ENCODE measurements around the gene PP2D1. TPM values are rescaled to one million over a fixed set of nuclear protein-coding genes. Genes with fewer than 3 reads are reported as not detected.

Gene PP2D1
- total and polyA plus RNA-seq, 9 of the 15 experiments (the other 6 are each of a cell fraction or from before 2014, with no cell fraction given): 0.07 to 0.10 TPM; not detected in 7

DNA sequence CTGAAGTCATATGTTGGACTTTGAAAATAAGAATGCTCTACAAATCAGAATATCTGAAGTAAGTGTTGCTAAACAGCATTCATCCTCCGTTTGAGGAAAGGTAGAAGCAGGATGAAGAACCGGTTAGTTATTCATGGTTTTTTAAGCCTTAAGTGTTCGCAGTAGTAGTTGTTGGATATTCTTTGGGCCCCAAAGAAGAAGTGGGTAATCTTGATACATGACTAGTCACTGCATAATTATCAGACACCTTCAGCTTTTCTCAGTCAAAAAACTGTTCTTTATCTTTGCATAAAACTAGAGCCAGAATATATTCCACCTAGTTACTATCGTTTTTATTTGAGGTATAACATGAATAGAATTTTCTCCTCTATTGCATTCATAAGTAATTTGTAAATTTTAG is 51.4 kb downstream of the PP2D1 start (continued):
- TF ChIP-seq, protein P1, sequence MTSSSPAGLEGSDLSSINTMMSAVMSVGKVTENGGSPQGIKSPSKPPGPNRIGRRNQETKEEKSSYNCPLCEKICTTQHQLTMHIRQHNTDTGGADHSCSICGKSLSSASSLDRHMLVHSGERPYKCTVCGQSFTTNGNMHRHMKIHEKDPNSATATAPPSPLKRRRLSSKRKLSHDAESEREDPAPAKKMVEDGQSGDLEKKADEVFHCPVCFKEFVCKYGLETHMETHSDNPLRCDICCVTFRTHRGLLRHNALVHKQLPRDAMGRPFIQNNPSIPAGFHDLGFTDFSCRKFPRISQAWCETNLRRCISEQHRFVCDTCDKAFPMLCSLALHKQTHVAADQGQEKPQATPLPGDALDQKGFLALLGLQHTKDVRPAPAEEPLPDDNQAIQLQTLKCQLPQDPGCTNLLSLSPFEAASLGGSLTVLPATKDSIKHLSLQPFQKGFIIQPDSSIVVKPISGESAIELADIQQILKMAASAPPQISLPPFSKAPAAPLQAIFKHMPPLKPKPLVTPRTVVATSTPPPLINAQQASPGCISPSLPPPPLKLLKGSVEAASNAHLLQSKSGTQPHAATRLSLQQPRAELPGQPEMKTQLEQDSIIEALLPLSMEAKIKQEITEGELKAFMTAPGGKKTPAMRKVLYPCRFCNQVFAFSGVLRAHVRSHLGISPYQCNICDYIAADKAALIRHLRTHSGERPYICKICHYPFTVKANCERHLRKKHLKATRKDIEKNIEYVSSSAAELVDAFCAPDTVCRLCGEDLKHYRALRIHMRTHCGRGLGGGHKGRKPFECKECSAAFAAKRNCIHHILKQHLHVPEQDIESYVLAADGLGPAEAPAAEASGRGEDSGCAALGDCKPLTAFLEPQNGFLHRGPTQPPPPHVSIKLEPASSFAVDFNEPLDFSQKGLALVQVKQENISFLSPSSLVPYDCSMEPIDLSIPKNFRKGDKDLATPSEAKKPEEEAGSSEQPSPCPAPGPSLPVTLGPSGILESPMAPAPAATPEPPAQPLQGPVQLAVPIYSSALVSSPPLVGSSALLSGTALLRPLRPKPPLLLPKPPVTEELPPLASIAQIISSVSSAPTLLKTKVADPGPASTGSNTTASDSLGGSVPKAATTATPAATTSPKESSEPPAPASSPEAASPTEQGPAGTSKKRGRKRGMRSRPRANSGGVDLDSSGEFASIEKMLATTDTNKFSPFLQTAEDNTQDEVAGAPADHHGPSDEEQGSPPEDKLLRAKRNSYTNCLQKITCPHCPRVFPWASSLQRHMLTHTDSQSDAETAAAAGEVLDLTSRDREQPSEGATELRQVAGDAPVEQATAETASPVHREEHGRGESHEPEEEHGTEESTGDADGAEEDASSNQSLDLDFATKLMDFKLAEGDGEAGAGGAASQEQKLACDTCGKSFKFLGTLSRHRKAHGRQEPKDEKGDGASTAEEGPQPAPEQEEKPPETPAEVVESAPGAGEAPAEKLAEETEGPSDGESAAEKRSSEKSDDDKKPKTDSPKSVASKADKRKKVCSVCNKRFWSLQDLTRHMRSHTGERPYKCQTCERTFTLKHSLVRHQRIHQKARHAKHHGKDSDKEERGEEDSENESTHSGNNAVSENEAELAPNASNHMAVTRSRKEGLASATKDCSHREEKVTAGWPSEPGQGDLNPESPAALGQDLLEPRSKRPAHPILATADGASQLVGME (CRISPR knock-in tag; IDR thresholded peaks at IDR 0.05): no peak
- no peak for TF ChIP-seq GATAD2B (IDR thresholded peaks at IDR 0.05; ENCODE audit: borderline replicate concordance)
- TF ChIP-seq, protein P2, sequence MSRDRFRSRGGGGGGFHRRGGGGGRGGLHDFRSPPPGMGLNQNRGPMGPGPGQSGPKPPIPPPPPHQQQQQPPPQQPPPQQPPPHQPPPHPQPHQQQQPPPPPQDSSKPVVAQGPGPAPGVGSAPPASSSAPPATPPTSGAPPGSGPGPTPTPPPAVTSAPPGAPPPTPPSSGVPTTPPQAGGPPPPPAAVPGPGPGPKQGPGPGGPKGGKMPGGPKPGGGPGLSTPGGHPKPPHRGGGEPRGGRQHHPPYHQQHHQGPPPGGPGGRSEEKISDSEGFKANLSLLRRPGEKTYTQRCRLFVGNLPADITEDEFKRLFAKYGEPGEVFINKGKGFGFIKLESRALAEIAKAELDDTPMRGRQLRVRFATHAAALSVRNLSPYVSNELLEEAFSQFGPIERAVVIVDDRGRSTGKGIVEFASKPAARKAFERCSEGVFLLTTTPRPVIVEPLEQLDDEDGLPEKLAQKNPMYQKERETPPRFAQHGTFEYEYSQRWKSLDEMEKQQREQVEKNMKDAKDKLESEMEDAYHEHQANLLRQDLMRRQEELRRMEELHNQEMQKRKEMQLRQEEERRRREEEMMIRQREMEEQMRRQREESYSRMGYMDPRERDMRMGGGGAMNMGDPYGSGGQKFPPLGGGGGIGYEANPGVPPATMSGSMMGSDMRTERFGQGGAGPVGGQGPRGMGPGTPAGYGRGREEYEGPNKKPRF (IDR thresholded peaks at IDR 0.05; ENCODE audit: low read depth, low read length): no peak
- no peak for TF ChIP-seq CEBPZ (IDR thresholded peaks at IDR 0.05; ENCODE audit: borderline replicate concordance, low read depth, low read length)
- TF ChIP-seq MBD1 (CRISPR knock-in tag; IDR thresholded peaks at IDR 0.05): no peak
- TF ChIP-seq, protein P3, sequence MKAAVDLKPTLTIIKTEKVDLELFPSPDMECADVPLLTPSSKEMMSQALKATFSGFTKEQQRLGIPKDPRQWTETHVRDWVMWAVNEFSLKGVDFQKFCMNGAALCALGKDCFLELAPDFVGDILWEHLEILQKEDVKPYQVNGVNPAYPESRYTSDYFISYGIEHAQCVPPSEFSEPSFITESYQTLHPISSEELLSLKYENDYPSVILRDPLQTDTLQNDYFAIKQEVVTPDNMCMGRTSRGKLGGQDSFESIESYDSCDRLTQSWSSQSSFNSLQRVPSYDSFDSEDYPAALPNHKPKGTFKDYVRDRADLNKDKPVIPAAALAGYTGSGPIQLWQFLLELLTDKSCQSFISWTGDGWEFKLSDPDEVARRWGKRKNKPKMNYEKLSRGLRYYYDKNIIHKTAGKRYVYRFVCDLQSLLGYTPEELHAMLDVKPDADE (conservative IDR thresholded peaks at IDR 0.05; ENCODE audit: control insufficient read depth, low read depth, low read length): no peak
- TF ChIP-seq, protein P4, sequence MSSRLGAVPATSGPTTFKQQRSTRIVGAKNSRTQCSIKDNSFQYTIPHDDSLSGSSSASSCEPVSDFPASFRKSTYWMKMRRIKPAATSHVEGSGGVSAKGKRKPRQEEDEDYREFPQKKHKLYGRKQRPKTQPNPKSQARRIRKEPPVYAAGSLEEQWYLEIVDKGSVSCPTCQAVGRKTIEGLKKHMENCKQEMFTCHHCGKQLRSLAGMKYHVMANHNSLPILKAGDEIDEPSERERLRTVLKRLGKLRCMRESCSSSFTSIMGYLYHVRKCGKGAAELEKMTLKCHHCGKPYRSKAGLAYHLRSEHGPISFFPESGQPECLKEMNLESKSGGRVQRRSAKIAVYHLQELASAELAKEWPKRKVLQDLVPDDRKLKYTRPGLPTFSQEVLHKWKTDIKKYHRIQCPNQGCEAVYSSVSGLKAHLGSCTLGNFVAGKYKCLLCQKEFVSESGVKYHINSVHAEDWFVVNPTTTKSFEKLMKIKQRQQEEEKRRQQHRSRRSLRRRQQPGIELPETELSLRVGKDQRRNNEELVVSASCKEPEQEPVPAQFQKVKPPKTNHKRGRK (tag; IDR thresholded peaks at IDR 0.05): no peak
- no peak for TF ChIP-seq BCL6 (CRISPR knock-in tag; IDR thresholded peaks at IDR 0.05)

All from K562 (cell line).